Nephron progenitor cell (in vitro differentiated cells): ENCODE results near the gene CACNA2D1.
A peak's percentile ranks its signal among the peaks of the same experiment; 100 is the strongest.

Source experiments
- DNase-seq: peaks from one replicate; pipeline ENCODE4 v3.0.0; 2021
- H3K27ac Mint-ChIP-seq: 2 replicates; pipeline ENCODE4 v1.8.0; 2021; ENCODE audit warnings: mild to moderate bottlenecking, moderate library complexity, mixed read lengths
- H3K27me3 Mint-ChIP-seq: 2 replicates; pipeline ENCODE4 v1.8.0; 2021; ENCODE audit warnings: mild to moderate bottlenecking, low read depth, mixed read lengths; ENCODE audit not compliant: poor library complexity
- H3K36me3 Mint-ChIP-seq: 2 replicates; pipeline ENCODE4 v1.8.0; 2021; ENCODE audit warnings: low read depth, mixed read lengths
- H3K4me1 Mint-ChIP-seq: 2 replicates; pipeline ENCODE4 v1.8.0; 2021; ENCODE audit warnings: mixed read lengths
- H3K4me3 Mint-ChIP-seq: 2 replicates; pipeline ENCODE4 v1.8.0; 2021; ENCODE audit warnings: mild to moderate bottlenecking, moderate library complexity, mixed read lengths
- H3K9me3 Mint-ChIP-seq: 2 replicates; pipeline ENCODE4 v1.8.0; 2021; ENCODE audit warnings: mild to moderate bottlenecking, moderate library complexity, mixed read lengths
- CTCF ChIP-seq: fragments of 200-600 bp; sonication (generic); IDR thresholded peaks from 2 replicates; pipeline ENCODE4 v1.5.0; 2021; ENCODE audit warnings: antibody characterized with exemption

CACNA2D1 gene

GRCh38 chr7:82419200-82419599, 24.4 kb downstream of the CACNA2D1 start:
- peaks cover 5% of the 10 kb centered on the region for H3K9me3 Mint-ChIP-seq
- no peaks in the 10 kb centered on the region for H3K27me3 Mint-ChIP-seq
- H3K4me3 Mint-ChIP-seq = no peak overlapping the region
- no peak for TF ChIP-seq CTCF
- H3K4me1 Mint-ChIP-seq = no peaks in the 10 kb centered on the region
- DNase-seq = no peak
- H3K36me3 Mint-ChIP-seq = peaks cover 11% of the 10 kb centered on the region
- H3K27ac Mint-ChIP-seq = no peak overlapping the region

- H3K4me3 Mint-ChIP-seq = no peak overlapping the region
- no peak for DNase-seq
- H3K4me1 Mint-ChIP-seq = peaks cover 3% of the 10 kb centered on the region
- TF ChIP-seq CTCF = no peak
- no peak overlapping the region for H3K27ac Mint-ChIP-seq
- H3K36me3 Mint-ChIP-seq = peaks cover 11% of the 10 kb centered on the region
- no peaks in the 10 kb centered on the region for H3K27me3 Mint-ChIP-seq
- H3K9me3 Mint-ChIP-seq = peaks cover 5% of the 10 kb centered on the region
Observed at GRCh38 chr7:82417898-82418297, 25.7 kb downstream of the CACNA2D1 start.

- peaks cover 5% of the 10 kb centered on the region for H3K9me3 Mint-ChIP-seq
- DNase-seq = no peak
- no peak for TF ChIP-seq CTCF
- H3K27me3 Mint-ChIP-seq = no peaks in the 10 kb centered on the region
- no peak overlapping the region for H3K27ac Mint-ChIP-seq
- H3K36me3 Mint-ChIP-seq = peaks cover 11% of the 10 kb centered on the region
- peaks cover 3% of the 10 kb centered on the region for H3K4me1 Mint-ChIP-seq
- no peak overlapping the region for H3K4me3 Mint-ChIP-seq
Observed at GRCh38 chr7:82416402-82416801, 27.2 kb downstream of the CACNA2D1 start.

- peak overlapping the region; percentile 1 for H3K27ac Mint-ChIP-seq
- no peaks in the 10 kb centered on the region for H3K27me3 Mint-ChIP-seq
- peaks cover 11% of the 10 kb centered on the region for H3K36me3 Mint-ChIP-seq
- no peak for TF ChIP-seq CTCF
- peaks cover 3% of the 10 kb centered on the region for H3K4me1 Mint-ChIP-seq
- no peak overlapping the region for H3K4me3 Mint-ChIP-seq
- DNase-seq = no peak
- peaks cover 5% of the 10 kb centered on the region for H3K9me3 Mint-ChIP-seq
Observed at GRCh38 chr7:82414389-82414788, 29.2 kb downstream of the CACNA2D1 start.

GRCh38 chr7:82413237-82413636, 30.3 kb downstream of the CACNA2D1 start:
- peak; percentile 14 for DNase-seq
- Mint-ChIP-seq H3K4me3 (no peak overlapping the region), H3K27ac (no peak overlapping the region), H3K4me1 (peaks cover 3% of the 10 kb centered on the region), H3K9me3 (peaks cover 2% of the 10 kb centered on the region), H3K36me3 (peaks cover 7% of the 10 kb centered on the region), H3K27me3 (no peaks in the 10 kb centered on the region)
- TF ChIP-seq CTCF = no peak

GRCh38 chr7:82411732-82412131, 31.8 kb downstream of the CACNA2D1 start:
- Mint-ChIP-seq H3K27me3 (no peaks in the 10 kb centered on the region), H3K4me3 (no peak overlapping the region), H3K4me1 (peaks cover 3% of the 10 kb centered on the region), H3K27ac (no peak overlapping the region), H3K9me3 (peaks cover 3% of the 10 kb centered on the region), H3K36me3 (peaks cover 4% of the 10 kb centered on the region)
- no peak for DNase-seq
- no peak for TF ChIP-seq CTCF
